ENCODE data around the gene ASB18. TPM values are rescaled to one million over a fixed set of nuclear protein-coding genes. Genes with fewer than 3 reads are reported as not detected.

ASB18 gene
- total and polyA plus RNA-seq, 10 of the 15 experiments (the other 5 are each of a cell fraction or from before 2014, with no cell fraction given) = not detected

- no peaks in the 10 kb centered on the region for H4K20me1 ChIP-seq (ENCODE audit: control insufficient read depth, insufficient read depth)
- POLR2A ChIA-PET = no interaction called here
- no peak overlapping the region for H3K9ac ChIP-seq (ENCODE audit: control insufficient read depth, insufficient read depth, low read length)
- no peak overlapping the region for H2AFZ ChIP-seq (ENCODE audit: control insufficient read depth, low read depth, low read length)
- CTCF ChIA-PET = no interaction called here
- no TSS peak for BruUV-seq (replicated peaks)
- no peaks in the 10 kb centered on the region for H3K79me2 ChIP-seq (ENCODE audit: control insufficient read depth, insufficient read depth, low read length)
- FAIRE-seq (no peak), DNase-seq (ENCODE audit: low read depth, low spot score) (no peak), ATAC-seq (no peak)
- in situ Hi-C loops (cut with MboI) (no loop called here), intact Hi-C loops (cut with micrococcal nuclease; ENCODE audit: unreplicated experiment) (no loop called here)
- no peaks in the 10 kb centered on the region for H3K27me3 ChIP-seq (replicated peaks in 1 of 2; ENCODE audit: control insufficient read depth in 2 of 2, insufficient read depth in 2 of 2, low read length in 1 of 2)
- TF ChIP-seq SREBF1 (IDR thresholded peaks at IDR 0.05; ENCODE audit: low read length) (no peak), IRF4 (IDR thresholded peaks at IDR 0.05; ENCODE audit: low read depth, low read length) (no peak), SMAD1 (IDR thresholded peaks at IDR 0.05; ENCODE audit: low read depth, partially characterized antibody) (no peak), KDM1A (IDR thresholded peaks at IDR 0.05; ENCODE audit: borderline replicate concordance) (no peak), TCF7 (IDR thresholded peaks at IDR 0.05; ENCODE audit: borderline replicate concordance) (no peak), SREBF2 (IDR thresholded peaks at IDR 0.05; ENCODE audit: low read length) (no peak), POLR2AphosphoS5 (IDR thresholded peaks at IDR 0.05; ENCODE audit: low read length) (no peak), SP1 (IDR thresholded peaks at IDR 0.05; ENCODE audit: low read depth, low read length) (no peak), RFX5 (IDR thresholded peaks at IDR 0.05; ENCODE audit: low read depth, low read length) (no peak), CUX1 (IDR thresholded peaks at IDR 0.05; ENCODE audit: insufficient replicate concordance, low read depth, low read length) (no peak), NFXL1 (IDR thresholded peaks at IDR 0.05; ENCODE audit: borderline replicate concordance) (no peak), KAT2A (conservative IDR thresholded peaks at IDR 0.05; ENCODE audit: control insufficient read depth, low read depth, low read length) (no peak)
- TF ChIP-seq, protein P1, sequence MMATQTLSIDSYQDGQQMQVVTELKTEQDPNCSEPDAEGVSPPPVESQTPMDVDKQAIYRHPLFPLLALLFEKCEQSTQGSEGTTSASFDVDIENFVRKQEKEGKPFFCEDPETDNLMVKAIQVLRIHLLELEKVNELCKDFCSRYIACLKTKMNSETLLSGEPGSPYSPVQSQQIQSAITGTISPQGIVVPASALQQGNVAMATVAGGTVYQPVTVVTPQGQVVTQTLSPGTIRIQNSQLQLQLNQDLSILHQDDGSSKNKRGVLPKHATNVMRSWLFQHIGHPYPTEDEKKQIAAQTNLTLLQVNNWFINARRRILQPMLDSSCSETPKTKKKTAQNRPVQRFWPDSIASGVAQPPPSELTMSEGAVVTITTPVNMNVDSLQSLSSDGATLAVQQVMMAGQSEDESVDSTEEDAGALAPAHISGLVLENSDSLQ (IDR thresholded peaks at IDR 0.05) = no peak
- H3K36me3 ChIP-seq (ENCODE audit: control insufficient read depth in 2 of 2, insufficient read depth in 2 of 2, low read length in 1 of 2) = no peaks in the 10 kb centered on the region
- no peak overlapping the region for H3K4me3 ChIP-seq
- peaks cover 2% of the 10 kb centered on the region; the same call in 1 of the 3 replicates for H3K9me3 ChIP-seq (replicated peaks; ENCODE audit: control insufficient read depth, insufficient read depth, low read length)
- no peak overlapping the region for H3K27ac ChIP-seq (ENCODE audit: control insufficient read depth, insufficient read depth)
- no peaks in the 10 kb centered on the region for H3K4me1 ChIP-seq (ENCODE audit: control insufficient read depth, insufficient read depth, low read length)
- H3K4me2 ChIP-seq (ENCODE audit: control insufficient read depth, insufficient read depth) = no peak overlapping the region
- SMC1A ChIA-PET (ENCODE audit: uncharacterized antibody, unreplicated experiment) = no interaction called here
- RAD21 ChIA-PET (ENCODE audit: unreplicated experiment) = no interaction called here
These were observed 1.5 kb upstream of the ASB18 start for GRCh38 chr2:236265675-236266074.

Data from GM12878 (cell line).